HS-27A (cell line): ENCODE measurements around the gene CARD11.
"Not testable (repeated sequence)": the region's sequence is repeated elsewhere in the genome, so short reads cannot be mapped to it uniquely, and the experiment has no call there.

Source experiments
- DNase-seq: peaks from one replicate; pipeline ENCODE4 v3.0.0-alpha.2; 2012; ENCODE audit warnings: low read depth, missing footprints

Gene CARD11

GRCh38 chr7:2962865-2963264, 80.8 kb downstream of the CARD11 start:
- no peak for DNase-seq

- no peak for DNase-seq
These were observed 83.7 kb downstream of the CARD11 start for GRCh38 chr7:2959828-2960599.

- no peak for DNase-seq
These were observed 84.5 kb downstream of the CARD11 start for GRCh38 chr7:2959103-2959680.

- no peak for DNase-seq
These were observed 85.1 kb downstream of the CARD11 start for GRCh38 chr7:2958416-2959102.

GRCh38 chr7:2957369-2957727, 86.3 kb downstream of the CARD11 start:
- not testable (repeated sequence) for DNase-seq

- no peak for DNase-seq
These were observed 86.9 kb downstream of the CARD11 start for GRCh38 chr7:2956526-2957368.

- no peak for DNase-seq
These were observed 87.6 kb downstream of the CARD11 start for GRCh38 chr7:2956076-2956475.

- DNase-seq, result no peak
These were observed 88.4 kb downstream of the CARD11 start for GRCh38 chr7:2955269-2955668.

GRCh38 chr7:2954433-2954853, 89.2 kb downstream of the CARD11 start:
- DNase-seq, result no peak

- DNase-seq, result no peak
These were observed 89.9 kb downstream of the CARD11 start for GRCh38 chr7:2953588-2954407.

- DNase-seq, result no peak
These were observed 90.6 kb downstream of the CARD11 start for GRCh38 chr7:2953099-2953498.

GRCh38 chr7:2952316-2952715, 91.4 kb downstream of the CARD11 start:
- no peak for DNase-seq

GRCh38 chr7:2950578-2950977, 93.1 kb downstream of the CARD11 start:
- no peak for DNase-seq

GRCh38 chr7:2948749-2949148, 94.9 kb downstream of the CARD11 start:
- no peak for DNase-seq

- no peak for DNase-seq
These were observed 96.4 kb downstream of the CARD11 start for GRCh38 chr7:2947058-2947780.

GRCh38 chr7:2945171-2945570, 98.5 kb downstream of the CARD11 start:
- no peak for DNase-seq

GRCh38 chr7:2944739-2945138, 98.9 kb downstream of the CARD11 start:
- no peak for DNase-seq

- DNase-seq, result no peak
These were observed 99.6 kb downstream of the CARD11 start for GRCh38 chr7:2943851-2944601.

GRCh38 chr7:2941216-2941859, 102.3 kb downstream of the CARD11 start:
- DNase-seq, result no peak

GRCh38 chr7:2940466-2940865, 103.2 kb downstream of the CARD11 start:
- DNase-seq, result no peak
